ENCODE data around the gene ACIN1.

- TF ChIP-seq CTCF (IDR thresholded peaks at IDR 0.05 in 8 of 11, conservative IDR thresholded peaks at IDR 0.05 in 3 of 11) (no peak), POLR2AphosphoS5 (IDR thresholded peaks at IDR 0.05) (no peak)
These were observed 51.8 kb downstream of the ACIN1 start for GRCh38 chr14:23043145-23043544.

Measured in spleen (tissue), 7 donors.